OCI-LY7 (cell line): ENCODE data around the gene TNKS2.

ENCODE experiments used
- EZH2phosphoT487 ChIP-seq: fragments of 200-600 bp; sonication (generic); IDR thresholded peaks from 2 replicates; pipeline ENCODE4 v1.6.1; 2018; ENCODE audit warnings: low read depth, borderline replicate concordance, mild to moderate bottlenecking, mixed run types, antibody characterized with exemption, low read length, moderate library complexity, mixed read lengths
- TF ChIP-seq, protein P1 (sequence below): fragments of 200-600 bp; sonication (generic); conservative IDR thresholded peaks from 2 replicates; pipeline ENCODE4 v1.5.1; 2014; ENCODE audit warnings: mild to moderate bottlenecking, antibody characterized with exemption, low read length, moderate library complexity, mixed read lengths

DNA sequence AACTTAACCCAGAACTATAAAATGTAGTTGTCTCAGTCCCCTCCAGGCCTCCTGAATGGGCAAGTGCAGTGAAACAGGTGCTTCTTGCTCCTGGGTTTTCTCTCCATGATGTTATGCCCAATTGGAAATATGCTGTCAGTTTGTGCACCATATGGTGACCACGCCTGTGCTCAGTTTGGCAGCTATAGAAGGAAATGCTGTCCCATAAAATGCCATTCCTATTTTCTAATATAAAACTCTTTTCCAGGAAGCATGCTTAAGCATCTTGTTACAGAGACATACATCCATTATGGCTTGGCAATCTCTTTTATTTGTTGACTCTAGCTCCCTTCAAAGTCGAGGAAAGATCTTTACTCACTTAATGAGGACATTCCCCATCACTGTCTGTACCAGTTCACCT lies 65.9 kb downstream of the TNKS2 start:
- TF ChIP-seq, protein P1, sequence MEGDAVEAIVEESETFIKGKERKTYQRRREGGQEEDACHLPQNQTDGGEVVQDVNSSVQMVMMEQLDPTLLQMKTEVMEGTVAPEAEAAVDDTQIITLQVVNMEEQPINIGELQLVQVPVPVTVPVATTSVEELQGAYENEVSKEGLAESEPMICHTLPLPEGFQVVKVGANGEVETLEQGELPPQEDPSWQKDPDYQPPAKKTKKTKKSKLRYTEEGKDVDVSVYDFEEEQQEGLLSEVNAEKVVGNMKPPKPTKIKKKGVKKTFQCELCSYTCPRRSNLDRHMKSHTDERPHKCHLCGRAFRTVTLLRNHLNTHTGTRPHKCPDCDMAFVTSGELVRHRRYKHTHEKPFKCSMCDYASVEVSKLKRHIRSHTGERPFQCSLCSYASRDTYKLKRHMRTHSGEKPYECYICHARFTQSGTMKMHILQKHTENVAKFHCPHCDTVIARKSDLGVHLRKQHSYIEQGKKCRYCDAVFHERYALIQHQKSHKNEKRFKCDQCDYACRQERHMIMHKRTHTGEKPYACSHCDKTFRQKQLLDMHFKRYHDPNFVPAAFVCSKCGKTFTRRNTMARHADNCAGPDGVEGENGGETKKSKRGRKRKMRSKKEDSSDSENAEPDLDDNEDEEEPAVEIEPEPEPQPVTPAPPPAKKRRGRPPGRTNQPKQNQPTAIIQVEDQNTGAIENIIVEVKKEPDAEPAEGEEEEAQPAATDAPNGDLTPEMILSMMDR: no peak
- no peak for TF ChIP-seq EZH2phosphoT487
